Spinal cord (tissue), 4 donors: ENCODE results near the gene DNAJB14. TPM values are rescaled to one million over a fixed set of nuclear protein-coding genes. Genes with fewer than 3 reads are reported as not detected.

Experiments
- polyA plus RNA-seq, 2 donors: library from polyadenylated mRNA; unstranded; fragments of 120-200 nt; gene quantifications; one replicate each; pipeline ENCODE4 v1.2.1, GENCODE V29; 2013; ENCODE audit not compliant: insufficient read length in 2 of 2
- total RNA-seq, 2 donors: library from RNA; depleted of rRNA in 1 of 2; stranded (reverse); fragments of 120-200 nt in 1 of 2; fragments of >200 nt in 1 of 2; gene quantifications; one replicate each; pipeline versions ENCODE4 v1.2.3 to v1.2.4, GENCODE V29; 2013 to 2014

Gene DNAJB14
- total and polyA plus RNA-seq, 4 donors, result 20.2 to 87.7 (median 27.5) TPM

Other genes with a start within 250 kb of the DNAJB14 start
- 1 to 10 TPM; 1.5 to 5.7 TPM for gene DAPP1, start 129.8 kb downstream of the DNAJB14 start, total RNA-seq
- under 1 TPM; 0.53 to 0.78 TPM for gene DAPP1, start 129.8 kb downstream of the DNAJB14 start, polyA plus RNA-seq
- 10 to 100 TPM; 52.5 to 67.3 TPM for gene LAMTOR3, start 52.2 kb downstream of the DNAJB14 start, total RNA-seq
- gene LAMTOR3, start 52.2 kb downstream of the DNAJB14 start, polyA plus RNA-seq, result 10 to 100 TPM; 65.8 to 85.0 TPM
- gene H2AZ1, start 3.7 kb upstream of the DNAJB14 start, total RNA-seq, result 100 to 1,000 TPM; 130 to 215 TPM
- 100 to 1,000 TPM; 260 to 280 TPM for gene H2AZ1, start 3.7 kb upstream of the DNAJB14 start, polyA plus RNA-seq
- gene DDIT4L, start 243.8 kb upstream of the DNAJB14 start, total RNA-seq, result 1 to 10 TPM; 4.7 to 4.8 TPM
- 1 to 10 TPM; 4.3 to 7.4 TPM for gene DDIT4L, start 243.8 kb upstream of the DNAJB14 start, polyA plus RNA-seq